IPS DF 6.9 (cell line): ENCODE measurements around the gene SH2D3C.

Experiments
- DNase-seq: peaks from one replicate; pipeline ENCODE4 v3.0.0-alpha.2; 2013; ENCODE audit warnings: low read depth, low spot score
- H3K27ac ChIP-seq: one replicate; pipeline ENCODE4 v1.5.1; 2013; ENCODE audit warnings: low read length, control low read depth
- H3K27me3 ChIP-seq: 2 replicates; pipeline ENCODE4 v1.6.1; 2013; ENCODE audit warnings: mild to moderate bottlenecking, low read length; ENCODE audit not compliant: control insufficient read depth, insufficient read depth
- H3K36me3 ChIP-seq: 2 replicates; pipeline ENCODE4 v1.6.1; 2013; ENCODE audit warnings: low read length; ENCODE audit not compliant: control insufficient read depth, insufficient read depth
- H3K4me1 ChIP-seq: 2 replicates; pipeline ENCODE4 v1.6.1; 2013; ENCODE audit warnings: low read length; ENCODE audit not compliant: control insufficient read depth, insufficient read depth
- H3K4me3 ChIP-seq: 2 replicates; pipeline ENCODE4 v1.5.1; 2013; ENCODE audit warnings: mild to moderate bottlenecking, low read length
- H3K9me3 ChIP-seq: 2 replicates; pipeline ENCODE4 v1.6.1; 2013; ENCODE audit warnings: low read length, inconsistent platforms; ENCODE audit not compliant: control insufficient read depth, insufficient read depth
- WGBS: extraction: QIAGEN DNeasy Blood & Tissue Kit; methylation state at CpG from one replicate; pipeline ENCODE4 v1.1.7; 2013; ENCODE audit warnings: mixed read lengths, missing lambda C conversion rate; ENCODE audit not compliant: insufficient read length, insufficient coverage; 5-methylcytosine and 5-hydroxymethylcytosine counted together

SH2D3C gene

GRCh38 chr9:127791085-127791484 is 12.6 kb upstream of the SH2D3C start:
- no CpG with 5 or more reads among the region's 4 CpGs for WGBS
- Histone ChIP-seq H3K4me3 (no peak overlapping the region), H3K27ac (no peak overlapping the region), H3K9me3 (no peaks in the 10 kb centered on the region), H3K36me3 (peaks cover 28% of the 10 kb centered on the region), H3K4me1 (no peaks in the 10 kb centered on the region; the same call in 1 of the 2 replicates), H3K27me3 (no peaks in the 10 kb centered on the region)
- DNase-seq: no peak

- no peak overlapping the region for H3K4me3 ChIP-seq
- peaks cover 28% of the 10 kb centered on the region for H3K36me3 ChIP-seq
- H3K9me3 ChIP-seq: no peaks in the 10 kb centered on the region
- no peak for DNase-seq
- H3K27me3 ChIP-seq: no peaks in the 10 kb centered on the region
- no CpG with 5 or more reads among the region's 9 CpGs for WGBS
- no peak overlapping the region for H3K27ac ChIP-seq
- H3K4me1 ChIP-seq: no peaks in the 10 kb centered on the region; the same call in 1 of the 2 replicates
These were observed 11.8 kb upstream of the SH2D3C start for GRCh38 chr9:127790094-127790855.

DNA sequence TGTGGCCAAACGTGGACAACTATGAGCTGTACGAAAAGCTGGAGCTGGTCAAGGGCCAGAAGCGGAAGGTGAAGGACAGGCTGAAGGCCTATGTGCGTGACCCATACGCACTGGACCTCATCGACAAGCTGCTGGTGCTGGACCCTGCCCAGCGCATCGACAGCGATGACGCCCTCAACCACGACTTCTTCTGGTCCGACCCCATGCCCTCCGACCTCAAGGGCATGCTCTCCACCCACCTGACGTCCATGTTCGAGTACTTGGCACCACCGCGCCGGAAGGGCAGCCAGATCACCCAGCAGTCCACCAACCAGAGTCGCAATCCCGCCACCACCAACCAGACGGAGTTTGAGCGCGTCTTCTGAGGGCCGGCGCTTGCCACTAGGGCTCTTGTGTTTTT is 10.7 kb upstream of the SH2D3C start:
- DNase-seq: no peak
- H3K36me3 ChIP-seq: peaks cover 28% of the 10 kb centered on the region
- no peaks in the 10 kb centered on the region; the same call in 1 of the 2 replicates for H3K4me1 ChIP-seq
- no peaks in the 10 kb centered on the region for H3K27me3 ChIP-seq
- WGBS: no CpG with 5 or more reads among the region's 25 CpGs
- H3K4me3 ChIP-seq: no peak overlapping the region
- H3K9me3 ChIP-seq: no peaks in the 10 kb centered on the region
- no peak overlapping the region for H3K27ac ChIP-seq

GRCh38 chr9:127788337-127789011 is 10.0 kb upstream of the SH2D3C start:
- Histone ChIP-seq H3K9me3 (no peaks in the 10 kb centered on the region), H3K27ac (no peak overlapping the region), H3K27me3 (no peaks in the 10 kb centered on the region), H3K36me3 (peaks cover 28% of the 10 kb centered on the region), H3K4me3 (no peak overlapping the region), H3K4me1 (no peaks in the 10 kb centered on the region; the same call in 1 of the 2 replicates)
- WGBS: no CpG with 5 or more reads among the region's 26 CpGs
- no peak for DNase-seq

DNA sequence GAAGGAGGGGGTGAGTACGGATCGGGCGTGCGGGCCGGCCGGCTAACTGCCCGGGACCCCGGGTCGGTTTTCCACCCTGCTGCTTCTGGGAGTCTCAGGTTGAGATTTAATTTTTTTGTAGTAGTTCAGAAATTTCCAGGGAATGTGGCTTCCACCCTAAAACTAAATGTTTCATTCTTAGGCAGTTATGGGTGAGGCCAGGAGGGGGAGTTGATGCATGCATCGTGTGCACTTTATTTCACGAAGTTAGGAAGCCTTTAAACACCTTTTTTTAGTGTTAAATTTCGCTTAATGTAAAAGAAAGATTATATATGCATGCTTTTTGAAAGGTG is 8.3 kb upstream of the SH2D3C start:
- no peak for DNase-seq
- peaks cover 28% of the 10 kb centered on the region for H3K36me3 ChIP-seq
- H3K4me3 ChIP-seq: peak overlapping the region; percentile 81; the same call in 1 of the 2 replicates

GRCh38 chr9:127785933-127786772 is 7.7 kb upstream of the SH2D3C start, which contains the start of gene CDK9:
TSS of gene CDK9 (plus strand) at chr9:127786034. CDS start at chr9:127786149, 115 bp downstream.
- Histone ChIP-seq H3K27me3 (no peaks in the 10 kb centered on the region), H3K9me3 (no peaks in the 10 kb centered on the region), H3K27ac (no peak within 1 kb of the TSS), H3K4me1 (no peaks in the 10 kb centered on the region; the same call in 1 of the 2 replicates), H3K36me3 (peaks cover 28% of the 10 kb centered on the region), H3K4me3 (peak within 1 kb of the TSS; percentile 81)
- DNase-seq: no peak
- no CpG with 5 or more reads among the region's 75 CpGs for WGBS

More for the DNA sequence above, 8.3 kb upstream of the SH2D3C start:
- Histone ChIP-seq H3K9me3 (no peaks in the 10 kb centered on the region), H3K27ac (no peak overlapping the region), H3K4me1 (no peaks in the 10 kb centered on the region; the same call in 1 of the 2 replicates), H3K27me3 (no peaks in the 10 kb centered on the region)
- WGBS: no CpG with 5 or more reads among the region's 12 CpGs

GRCh38 chr9:127785023-127785932 is 6.8 kb upstream of the SH2D3C start:
- H3K4me1 ChIP-seq: no peaks in the 10 kb centered on the region; the same call in 1 of the 2 replicates
- WGBS: no CpG with 5 or more reads among the region's 123 CpGs
- no peak for DNase-seq
- H3K27ac ChIP-seq: no peak overlapping the region
- H3K4me3 ChIP-seq: peak overlapping the region; percentile 81; the same call in 1 of the 2 replicates
- no peaks in the 10 kb centered on the region for H3K27me3 ChIP-seq
- peaks cover 26% of the 10 kb centered on the region for H3K36me3 ChIP-seq
- no peaks in the 10 kb centered on the region for H3K9me3 ChIP-seq

DNA sequence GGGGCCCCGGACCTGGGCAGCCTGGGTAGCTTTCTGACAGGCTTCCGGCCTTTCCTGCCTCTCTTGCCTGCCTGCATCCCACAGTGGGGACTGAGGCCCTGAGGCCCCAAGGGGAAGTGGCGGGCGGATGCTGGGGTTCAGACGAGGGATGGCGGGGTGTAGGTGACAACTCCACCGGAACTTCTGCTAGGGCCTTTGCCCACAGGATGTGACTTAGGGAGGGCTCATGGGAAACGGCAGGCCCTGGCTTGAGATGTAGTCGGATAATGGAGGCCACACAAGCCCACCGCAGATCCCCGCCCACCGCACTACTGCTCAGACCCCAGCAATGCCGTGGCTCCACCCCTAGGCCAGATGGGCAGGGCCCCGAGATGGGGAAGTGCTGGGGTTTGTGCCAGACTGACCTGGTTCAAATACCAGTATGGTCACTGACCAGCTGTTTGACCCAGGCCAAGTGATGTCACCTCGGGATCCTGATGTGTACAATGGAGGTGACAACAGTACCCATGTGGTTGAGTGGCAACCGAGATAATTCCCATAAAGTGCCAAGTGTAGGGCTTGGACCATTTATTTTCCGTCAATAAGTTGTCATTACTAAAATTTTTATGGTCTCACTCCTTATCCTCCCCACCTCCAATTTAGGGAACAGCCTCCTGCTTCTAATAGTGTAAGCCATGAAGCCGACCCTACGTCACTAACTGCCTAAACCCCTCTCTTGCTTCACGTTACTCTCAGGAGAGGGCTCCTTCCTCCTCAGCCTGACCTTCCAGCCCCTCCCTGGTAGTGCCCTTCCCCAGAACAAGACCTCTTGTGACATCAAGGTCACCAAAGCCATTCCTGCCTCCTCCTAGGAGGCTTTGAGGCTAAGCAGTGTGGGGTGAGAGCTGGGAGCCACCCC is 4.9 kb upstream of the SH2D3C start:
- no peak overlapping the region for H3K27ac ChIP-seq
- H3K4me1 ChIP-seq: no peaks in the 10 kb centered on the region; the same call in 1 of the 2 replicates
- H3K9me3 ChIP-seq: no peaks in the 10 kb centered on the region
- no peak for DNase-seq
- H3K27me3 ChIP-seq: no peaks in the 10 kb centered on the region
- no peak overlapping the region for H3K4me3 ChIP-seq
- no CpG with 5 or more reads among the region's 20 CpGs for WGBS
- H3K36me3 ChIP-seq: peaks cover 9% of the 10 kb centered on the region

GRCh38 chr9:127781806-127782205 is 3.3 kb upstream of the SH2D3C start:
- H3K9me3 ChIP-seq: no peaks in the 10 kb centered on the region
- no peaks in the 10 kb centered on the region for H3K36me3 ChIP-seq
- H3K27me3 ChIP-seq: no peaks in the 10 kb centered on the region
- WGBS: no CpG with 5 or more reads among the region's 4 CpGs
- H3K4me1 ChIP-seq: no peaks in the 10 kb centered on the region
- DNase-seq: no peak
- no peak overlapping the region for H3K27ac ChIP-seq
- no peak overlapping the region for H3K4me3 ChIP-seq
